Measurements from ENCODE around the gene CAPZA3. TPM values are rescaled to one million over a fixed set of nuclear protein-coding genes. Genes with fewer than 3 reads are reported as not detected.

The CAPZA3 gene
- total RNA-seq, 1 experiment from 2014 or later = not detected

DNA sequence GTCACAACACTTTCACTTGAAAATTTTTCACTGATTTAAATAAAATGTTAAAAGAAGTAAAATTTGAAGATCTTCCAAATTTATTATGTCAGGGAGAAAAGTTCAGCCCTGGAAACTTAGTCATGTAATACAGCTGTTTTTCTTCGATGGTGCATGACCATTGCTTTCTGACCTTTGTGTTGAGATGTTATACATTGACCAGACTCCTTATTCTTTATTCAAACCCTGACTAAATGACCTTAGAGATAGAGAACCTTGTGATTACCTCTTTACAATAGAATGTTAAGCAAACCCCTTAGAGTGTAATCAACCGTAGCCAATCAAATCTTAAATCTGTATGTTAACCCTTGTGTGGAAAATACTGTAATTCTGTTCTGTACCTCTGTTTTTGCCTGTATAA is 34.6 kb upstream of the CAPZA3 start:
- peaks cover 4% of the 10 kb centered on the region in 2 experiments for H3K4me1 Mint-ChIP-seq
- peaks cover 4 to 11% of the 10 kb centered on the region in 2 experiments; a peak in 4 of 5 replicates for H3K9me3 Mint-ChIP-seq

More for the DNA sequence above, 34.6 kb upstream of the CAPZA3 start:
- WGBS (ENCODE audit: extremely low coverage, insufficient read length, low lambda C conversion rate) = no CpG with 5 or more reads among the region's 2 CpGs
- H2AFZ ChIP-seq (ENCODE audit: low read length) = no peak overlapping the region
- no peak overlapping the region for H3K23ac ChIP-seq (ENCODE audit: insufficient read length, low read depth, low read length)
- no peak overlapping the region for H4K5ac ChIP-seq (ENCODE audit: insufficient read length, low read depth, low read length)
- no peak overlapping the region for H4K91ac ChIP-seq (ENCODE audit: insufficient read length, low read depth, low read length)
- no peak for DNase-seq
- H3K27me3 ChIP-seq (ENCODE audit: insufficient read depth, low read length) = no peaks in the 10 kb centered on the region
- no peak overlapping the region for H2BK20ac ChIP-seq (ENCODE audit: low read depth, low read length, poor library complexity, severe bottlenecking)
- no peak overlapping the region for H3K18ac ChIP-seq (ENCODE audit: insufficient read length, low read depth, low read length)
- H2BK12ac ChIP-seq (ENCODE audit: insufficient read length, low read depth, low read length) = no peak overlapping the region
- no peak overlapping the region for H3K4ac ChIP-seq (ENCODE audit: low read depth, low read length)
- H3K4me3 Mint-ChIP-seq = no peak overlapping the region
- H3K14ac ChIP-seq (ENCODE audit: insufficient read depth, low read length) = no peak overlapping the region
- no peak overlapping the region for H2BK5ac ChIP-seq (ENCODE audit: insufficient read length, low read length)
- no peak overlapping the region for H3K27ac Mint-ChIP-seq
- no peak overlapping the region for H2BK120ac ChIP-seq (ENCODE audit: low read depth, low read length, poor library complexity, severe bottlenecking)
- H3K36me3 Mint-ChIP-seq (ENCODE audit: insufficient read depth in 1 of 3, low read depth in 3 of 3) = peaks cover 3 to 6% (median 4%) of the 10 kb centered on the region in 3 experiments; a peak in 4 of 7 replicates
- no peak overlapping the region for H2BK15ac ChIP-seq (ENCODE audit: low read depth, low read length)
- no peak overlapping the region for H3K27ac ChIP-seq (ENCODE audit: insufficient read length, low read depth, low read length)
- H3K27me3 Mint-ChIP-seq (ENCODE audit: low read depth) = no peaks in the 10 kb centered on the region
- H3K4me1 ChIP-seq (ENCODE audit: insufficient read depth, low read length) = no peaks in the 10 kb centered on the region
- H3K4me2 ChIP-seq (ENCODE audit: insufficient read depth, insufficient read length, low read length) = no peak overlapping the region
- H3K79me2 ChIP-seq (ENCODE audit: insufficient read depth, low read length) = no peaks in the 10 kb centered on the region
- no peak overlapping the region for H2AK5ac ChIP-seq (ENCODE audit: insufficient read length, low read length)
- H4K8ac ChIP-seq (replicated peaks; ENCODE audit: insufficient read length, low read depth, low read length) = no peak overlapping the region
- TF ChIP-seq CTCF (conservative IDR thresholded peaks at IDR 0.05) = no peak
- no peaks in the 10 kb centered on the region for H3K23me2 ChIP-seq (ENCODE audit: insufficient read length, low read depth, low read length, poor library complexity, severe bottlenecking)
- no peaks in the 10 kb centered on the region for H4K20me1 ChIP-seq (ENCODE audit: control insufficient read depth, insufficient read depth, insufficient read length)
- H3T11ph ChIP-seq (ENCODE audit: low read length) = no peak overlapping the region
- no peak overlapping the region for H3K56ac ChIP-seq (ENCODE audit: insufficient read length, low read depth, low read length)
- H3K9me3 ChIP-seq (ENCODE audit: control insufficient read depth, low read depth, low read length) = no peaks in the 10 kb centered on the region
- no peaks in the 10 kb centered on the region for H3K79me1 ChIP-seq (ENCODE audit: insufficient read depth, low read depth, low read length, poor library complexity, severe bottlenecking)
- no peak overlapping the region for H3K9ac ChIP-seq (ENCODE audit: extremely low read depth, insufficient read length, low read length)
